Epithelial cell of prostate (primary cell): ENCODE data around the gene CEP72.

Experiments
- DNase-seq: peaks from one replicate; pipeline ENCODE4 v3.0.0-alpha.2; 2011; ENCODE audit warnings: low read depth, low spot score
- H3K27ac ChIP-seq: fragments of 450-650 bp; 2 replicates; pipeline ENCODE4 v1.5.1; 2017; ENCODE audit warnings: mild to moderate bottlenecking

The CEP72 gene

DNA sequence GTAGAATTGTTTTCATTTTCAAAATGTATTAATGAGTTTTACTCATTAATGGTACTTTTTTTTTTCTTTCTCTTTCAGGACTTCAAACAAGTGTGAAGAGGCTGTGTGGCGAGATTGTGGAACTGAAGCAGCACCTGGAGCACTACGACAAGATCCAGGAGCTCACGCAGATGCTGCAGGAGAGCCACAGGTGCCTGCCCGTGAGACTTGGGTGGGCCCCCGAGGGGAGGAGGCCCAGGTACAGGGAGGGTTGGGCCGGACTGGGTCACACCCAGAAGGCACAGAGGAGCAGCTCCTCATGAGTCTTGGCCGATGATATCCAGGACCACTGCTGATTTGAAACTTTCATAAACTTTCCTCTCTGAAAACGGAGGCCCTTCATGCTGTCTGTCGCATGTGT, 35.6 kb downstream of the CEP72 start:
- DNase-seq, result no peak

DNA sequence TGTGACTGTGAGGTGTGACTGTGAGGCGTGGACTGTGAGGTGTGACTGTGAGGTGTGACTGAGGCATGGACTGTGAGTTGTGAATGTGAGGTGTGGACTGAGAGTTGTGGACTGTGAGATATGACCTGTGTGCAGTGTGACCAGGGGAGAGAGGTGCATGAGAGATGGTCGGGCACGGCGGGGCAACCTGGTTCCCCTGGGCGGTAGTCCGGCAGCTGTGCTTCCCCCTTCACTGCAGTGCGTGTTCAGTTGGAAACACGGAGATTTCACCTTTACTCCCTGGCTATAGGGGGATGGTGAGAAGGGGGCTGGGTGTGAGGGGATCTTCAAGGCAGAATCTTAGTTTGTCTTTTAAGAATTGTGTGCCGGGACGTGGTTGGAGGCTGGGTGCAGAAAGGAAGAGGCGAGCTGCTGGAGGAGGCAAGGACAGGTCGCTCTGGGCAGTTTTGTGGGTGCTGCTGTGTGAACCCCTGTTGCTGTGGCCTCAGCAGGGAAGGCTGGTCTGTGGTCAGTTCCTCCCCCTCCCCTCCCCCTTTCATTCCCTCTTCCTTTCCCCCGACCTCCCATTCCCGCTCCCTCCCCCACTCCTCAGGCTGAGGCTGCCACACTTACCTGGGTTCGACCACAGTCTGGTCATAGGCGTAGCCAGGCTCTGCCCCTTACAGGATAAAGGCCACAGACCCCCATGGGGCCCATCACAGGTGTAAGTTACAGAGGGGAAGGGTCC, 39.3 kb downstream of the CEP72 start:
- H3K27ac ChIP-seq, result no peak overlapping the region
- no peak for DNase-seq

More for the DNA sequence above, 35.6 kb downstream of the CEP72 start:
- H3K27ac ChIP-seq, result no peak overlapping the region

DNA sequence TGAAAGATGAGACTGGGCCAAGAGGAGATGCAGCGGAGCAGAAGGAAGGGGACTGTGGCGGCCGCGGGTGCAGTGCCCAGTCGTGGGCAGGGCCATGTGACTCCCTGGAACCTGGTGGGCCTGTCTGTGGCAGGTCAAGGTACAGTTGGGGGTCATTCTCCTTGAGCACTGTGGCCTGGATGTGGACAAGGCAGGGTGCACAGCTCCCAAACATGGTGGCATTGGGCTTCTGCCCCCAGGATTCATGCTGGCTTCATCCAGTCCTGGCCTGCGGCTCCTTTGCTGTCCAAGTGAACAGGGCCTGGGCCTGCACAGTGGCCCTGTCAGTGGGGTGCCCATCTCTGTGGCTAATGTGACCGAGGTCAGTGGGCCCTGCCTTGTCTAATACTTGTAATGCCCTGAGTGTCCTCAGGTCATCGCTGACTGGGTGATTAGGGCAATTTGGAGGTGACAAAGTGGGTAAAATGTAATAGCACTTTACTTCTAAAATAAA, 39.9 kb downstream of the CEP72 start:
- H3K27ac ChIP-seq, result no peak overlapping the region
- no peak for DNase-seq

DNA sequence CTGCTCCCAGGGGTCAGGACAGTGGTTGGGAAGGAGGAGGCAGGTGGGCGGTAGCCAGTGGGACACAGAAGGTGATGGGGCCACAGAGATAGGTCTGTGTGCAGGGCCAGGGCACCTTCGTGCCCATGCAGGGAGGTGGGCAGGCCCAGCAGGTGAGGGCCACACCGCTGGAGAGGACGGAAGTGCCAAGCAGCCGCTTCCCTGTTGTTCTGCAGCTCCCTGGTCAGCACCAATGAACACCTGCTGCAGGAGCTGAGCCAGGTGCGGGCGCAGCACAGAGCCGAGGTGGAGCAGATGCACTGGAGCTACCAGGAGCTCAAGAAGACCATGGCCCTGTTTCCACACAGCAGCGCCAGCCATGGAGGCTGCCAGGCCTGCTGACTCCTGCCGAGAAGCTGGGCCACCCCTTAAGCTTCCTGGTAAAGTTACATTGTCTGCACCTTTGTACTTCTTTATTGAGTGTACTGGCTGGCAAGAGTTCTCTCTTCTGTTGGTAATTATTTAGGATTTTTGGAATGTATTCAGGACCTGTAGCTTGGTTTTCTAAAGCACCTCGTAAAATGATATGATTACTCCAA, 40.7 kb downstream of the CEP72 start:
- no peak overlapping the region for H3K27ac ChIP-seq
- no peak for DNase-seq

DNA sequence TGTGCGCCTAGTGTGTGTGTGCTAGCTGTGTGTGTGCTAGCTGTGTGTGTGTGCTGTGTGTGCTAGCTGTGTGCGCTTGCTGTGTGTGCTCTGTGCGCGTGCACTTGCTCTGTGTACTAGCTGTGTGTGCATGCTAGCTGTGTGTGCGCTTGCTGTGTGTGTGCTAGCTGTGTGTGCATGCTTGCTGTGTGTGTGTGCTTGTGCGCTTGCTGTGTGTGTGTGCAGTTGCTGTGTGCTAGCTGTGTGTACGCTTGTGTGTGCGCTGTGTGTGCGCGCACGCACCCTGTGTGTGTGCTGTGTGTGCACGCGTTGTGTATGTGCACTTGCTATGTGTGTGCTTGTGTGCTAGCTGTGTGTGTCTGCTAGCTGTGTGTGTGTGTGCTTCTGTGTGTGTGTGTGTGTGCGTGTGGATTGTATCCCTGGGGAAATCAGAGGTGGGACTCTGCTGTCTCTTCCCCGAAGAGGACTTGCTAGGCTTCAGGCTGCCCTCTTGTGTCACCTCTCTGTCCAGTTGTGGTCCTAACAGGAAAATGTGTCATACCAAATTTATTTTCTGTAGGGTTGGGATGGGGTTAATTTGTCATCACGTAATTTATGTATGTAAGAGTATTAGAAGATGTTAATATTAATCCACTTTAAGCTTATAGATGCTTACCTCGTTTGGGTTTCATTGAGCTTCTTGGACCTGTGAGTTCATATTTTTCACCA, 42.1 kb downstream of the CEP72 start:
- H3K27ac ChIP-seq, result no peak overlapping the region
- no peak for DNase-seq

DNA sequence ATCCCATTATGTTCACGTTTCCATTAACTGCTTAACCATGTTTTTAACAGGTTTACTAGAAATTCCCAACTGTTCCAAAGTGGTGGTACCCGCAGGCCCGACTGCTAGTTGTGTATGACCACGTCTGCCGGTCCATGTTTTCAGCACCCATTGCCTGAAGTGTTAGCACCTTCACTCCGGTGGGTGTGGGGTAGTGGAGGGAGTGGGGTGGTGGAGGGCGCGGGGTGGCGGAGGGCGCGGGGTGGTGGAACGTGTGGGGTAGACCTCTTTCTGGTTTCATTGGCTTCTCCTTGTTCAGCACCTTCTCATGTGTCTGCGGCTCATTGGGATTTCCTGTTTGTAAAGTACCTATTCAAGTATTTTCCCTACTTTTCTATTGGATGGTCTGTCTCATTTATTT, 43.3 kb downstream of the CEP72 start:
- no peak for DNase-seq
- no peak overlapping the region for H3K27ac ChIP-seq

DNA sequence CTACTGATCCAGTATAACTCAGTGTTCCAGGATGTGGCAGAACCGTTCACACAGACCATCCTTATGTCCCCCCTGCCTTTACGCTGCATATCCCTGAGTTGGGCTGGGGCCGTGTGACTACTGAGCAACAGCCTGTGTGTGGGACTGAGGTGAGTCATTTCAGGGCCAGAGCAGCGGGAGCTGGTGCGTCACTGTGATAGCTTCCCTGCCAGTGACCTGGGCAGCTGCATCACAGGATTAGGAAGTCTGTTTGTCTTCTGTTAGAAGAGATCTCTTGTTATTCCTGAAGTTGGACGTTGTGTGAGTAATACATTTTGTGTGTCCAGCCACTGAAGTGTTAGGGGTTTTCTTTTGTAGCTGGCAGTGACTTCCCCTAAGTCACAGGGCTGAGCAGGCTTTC, 45.4 kb downstream of the CEP72 start:
- H3K27ac ChIP-seq, result no peak overlapping the region
- DNase-seq, result no peak

DNA sequence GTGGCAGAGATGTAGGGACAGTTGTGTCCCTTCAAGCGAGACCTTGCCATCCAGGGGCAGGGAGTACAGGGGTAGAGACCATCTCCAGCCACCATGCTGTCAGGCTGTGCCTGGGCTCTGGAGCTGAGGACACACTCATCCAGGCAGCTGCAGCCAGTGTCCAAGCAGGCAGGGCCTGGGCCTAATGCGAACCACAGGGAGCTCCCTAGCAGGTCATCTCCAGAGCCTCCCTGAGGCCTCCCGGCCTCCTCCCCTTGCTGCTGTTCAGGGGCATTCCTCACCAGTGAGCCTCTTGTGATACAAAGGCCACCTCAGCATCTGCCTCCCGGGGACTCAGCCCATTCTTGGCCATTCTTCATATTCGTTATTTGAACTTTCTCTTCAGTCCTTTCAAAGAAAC, 46.0 kb downstream of the CEP72 start:
- no peak for DNase-seq
- no peak overlapping the region for H3K27ac ChIP-seq

DNA sequence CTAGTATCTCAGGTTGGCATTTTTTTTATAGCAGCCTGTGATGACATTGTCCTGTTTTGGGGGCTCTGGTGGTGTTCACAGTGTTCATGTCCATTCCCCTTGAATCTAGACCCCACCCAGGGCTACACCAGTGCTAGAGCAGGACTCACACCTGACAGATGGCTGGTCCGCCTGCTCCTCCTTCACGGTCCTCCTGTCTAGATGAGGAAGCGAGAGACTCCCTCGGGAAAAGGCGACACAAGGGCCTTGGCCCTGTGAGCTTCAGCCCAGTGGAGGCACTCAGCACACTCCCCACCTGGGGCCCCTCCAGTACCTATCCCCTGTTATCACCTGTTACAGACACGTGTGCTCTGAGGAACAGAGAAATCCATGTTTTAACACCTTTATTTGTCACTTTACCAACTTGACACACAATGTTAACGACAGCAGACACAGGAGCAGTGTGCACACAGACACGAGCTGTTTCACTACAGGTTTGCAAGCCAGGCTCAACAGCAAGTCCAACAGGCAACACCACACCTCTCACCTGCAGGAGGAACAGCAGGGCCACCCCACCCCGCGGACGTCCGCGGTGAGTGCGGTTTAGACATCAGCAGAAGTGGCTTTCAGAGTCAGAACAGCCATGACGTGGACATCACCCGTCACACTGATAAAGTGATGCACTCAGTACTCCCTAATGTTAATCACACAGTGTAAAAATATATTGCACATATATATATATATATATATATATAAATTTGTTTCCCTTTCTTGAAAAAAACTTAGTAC, 47.5 kb downstream of the CEP72 start:
- no peak for DNase-seq
- no peak overlapping the region for H3K27ac ChIP-seq

DNA sequence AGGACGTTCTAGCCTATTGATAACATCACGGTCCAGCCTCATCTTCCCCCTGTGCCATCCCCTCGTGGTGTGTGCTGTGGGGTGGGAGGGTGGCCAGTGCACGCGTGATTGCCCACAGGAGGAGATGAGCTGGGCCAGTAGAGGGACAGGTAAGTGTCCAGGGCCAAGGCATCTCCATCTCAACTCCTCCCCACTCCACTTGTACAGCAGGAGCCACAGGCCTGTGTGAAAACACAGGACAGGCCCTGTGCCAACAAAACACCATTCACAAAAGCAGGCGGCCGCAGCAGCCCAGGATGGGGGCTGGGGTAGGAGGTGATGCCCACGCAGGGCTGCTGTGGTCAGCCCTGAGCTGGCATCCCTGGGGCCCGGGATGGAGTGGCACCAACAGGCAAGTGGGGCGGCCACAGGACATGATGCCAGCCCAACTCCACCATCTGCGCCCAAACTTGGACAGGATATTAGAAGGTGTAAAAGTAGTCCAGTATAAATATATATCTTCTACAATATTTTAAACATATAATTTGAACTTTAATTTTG, 48.4 kb downstream of the CEP72 start:
- H3K27ac ChIP-seq, result no peak overlapping the region
- DNase-seq, result no peak

DNA sequence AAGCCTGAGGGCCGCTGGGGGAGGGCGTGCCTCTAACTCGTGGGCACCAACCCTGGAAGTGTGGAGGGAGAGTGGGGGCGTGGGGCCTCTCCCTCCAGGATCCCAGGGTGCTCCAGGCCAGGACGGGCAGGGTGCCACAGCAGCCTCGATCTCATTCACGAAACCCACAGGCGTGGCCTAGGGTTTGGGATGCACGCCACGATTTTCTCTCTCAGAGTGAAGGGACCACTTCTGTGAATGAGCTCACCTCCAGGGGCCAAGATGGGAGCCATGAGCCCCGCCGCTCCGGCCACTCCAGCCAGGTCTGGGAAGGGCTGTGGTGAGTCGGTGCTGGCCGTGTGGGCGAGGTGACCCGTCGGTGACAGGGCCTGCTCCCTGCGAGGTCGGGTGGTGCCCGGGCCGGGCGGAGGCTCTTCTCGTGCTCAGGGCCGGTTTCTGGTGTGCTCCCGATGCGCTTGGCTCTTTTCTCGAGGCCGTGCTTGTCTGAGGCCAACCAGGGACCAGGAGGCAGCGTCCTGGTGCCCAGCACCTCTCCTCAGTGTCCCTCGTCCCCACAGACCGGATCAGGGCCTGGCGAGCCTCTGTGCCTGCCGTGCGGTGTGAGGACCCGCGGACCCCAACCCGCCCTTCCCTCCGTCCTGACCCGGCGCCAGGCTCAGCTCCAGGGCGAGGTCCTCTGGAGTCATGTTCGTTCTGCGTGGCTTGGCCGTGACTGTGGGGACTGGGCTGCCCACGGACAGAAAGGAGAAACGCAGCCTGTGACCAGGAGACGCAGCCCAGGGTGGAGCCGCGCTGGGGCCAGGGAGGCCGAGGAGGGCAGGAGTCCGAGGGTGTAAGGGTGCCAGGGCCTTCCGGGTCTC, 50.0 kb downstream of the CEP72 start:
- no peak overlapping the region for H3K27ac ChIP-seq
- no peak for DNase-seq

DNA sequence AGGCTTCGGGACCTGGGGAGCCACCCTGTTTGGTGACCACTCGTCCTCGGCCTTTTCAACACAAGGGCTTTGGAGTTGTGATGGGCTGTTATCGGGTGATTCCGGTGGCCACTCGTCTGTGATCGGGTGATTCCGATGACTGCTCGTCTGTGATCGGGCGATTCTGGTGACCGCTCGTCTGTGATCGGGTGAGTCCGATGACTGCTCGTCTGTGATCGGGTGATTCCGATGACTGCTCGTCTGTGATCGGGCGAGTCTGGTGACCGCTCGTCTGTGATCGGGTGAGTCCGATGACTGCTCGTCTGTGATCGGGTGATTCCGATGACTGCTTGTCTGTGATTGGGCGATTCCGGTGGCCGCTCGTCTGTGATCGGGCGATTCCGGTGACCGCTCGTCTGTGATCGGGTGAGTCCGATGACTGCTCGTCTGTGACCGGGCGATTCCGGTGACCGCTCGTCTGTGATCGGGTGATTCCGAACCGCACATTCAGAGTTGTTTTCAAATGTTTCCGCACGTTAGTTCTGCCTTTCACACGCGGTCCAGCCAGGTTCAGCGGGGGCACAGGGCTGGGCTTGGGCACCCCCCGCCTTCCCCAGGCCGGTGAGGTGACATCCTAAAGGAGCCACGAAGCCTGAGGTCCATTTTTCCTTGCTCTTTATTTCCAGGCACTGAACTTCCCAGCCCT, 50.8 kb downstream of the CEP72 start:
- DNase-seq, result no peak
- no peak overlapping the region for H3K27ac ChIP-seq

DNA sequence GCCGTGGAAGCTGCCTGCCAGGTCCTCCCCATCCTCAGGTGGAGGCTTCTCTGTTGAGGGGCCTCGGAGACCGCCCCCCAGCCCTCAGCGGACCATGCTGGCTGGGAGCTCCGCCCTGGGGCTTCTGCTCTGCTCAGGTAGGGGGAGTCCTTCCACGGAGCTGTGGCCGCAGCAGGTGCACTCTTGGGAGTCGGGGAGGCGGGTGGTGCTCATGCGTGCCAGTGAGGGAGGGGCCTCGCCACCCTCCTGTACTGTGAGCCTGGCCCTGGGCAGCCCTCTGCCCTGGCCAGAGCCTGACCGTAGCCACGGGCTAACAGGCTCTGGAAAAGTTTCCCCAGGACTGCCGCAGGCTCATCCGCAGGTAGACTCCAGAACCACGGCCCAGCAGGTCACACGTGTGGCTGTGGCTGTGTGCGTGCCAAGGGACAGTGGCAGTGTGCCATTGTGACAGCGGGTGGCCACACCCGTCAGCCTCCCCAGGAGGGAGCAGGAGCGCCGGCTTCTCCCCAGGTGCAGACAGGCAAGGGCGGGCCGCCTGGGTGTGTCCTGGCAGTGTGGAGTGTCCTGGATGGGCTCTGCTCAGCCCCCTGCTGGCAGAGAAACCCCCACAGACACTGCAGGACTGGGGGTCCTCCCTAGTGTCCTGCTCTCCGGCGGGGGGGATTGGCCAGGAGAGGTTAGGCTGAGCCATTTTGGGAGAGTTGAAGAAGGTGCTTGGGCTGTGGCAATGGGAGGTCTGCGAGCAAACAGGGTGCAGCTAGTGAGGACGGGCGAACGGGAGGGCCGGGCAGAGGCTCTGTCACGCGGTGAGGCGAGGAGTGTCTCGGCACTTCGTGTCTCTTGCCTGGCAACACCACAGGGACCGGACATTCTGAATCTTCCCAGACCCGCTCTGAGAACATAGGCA, 51.5 kb downstream of the CEP72 start:
- DNase-seq, result no peak
- H3K27ac ChIP-seq, result no peak overlapping the region

DNA sequence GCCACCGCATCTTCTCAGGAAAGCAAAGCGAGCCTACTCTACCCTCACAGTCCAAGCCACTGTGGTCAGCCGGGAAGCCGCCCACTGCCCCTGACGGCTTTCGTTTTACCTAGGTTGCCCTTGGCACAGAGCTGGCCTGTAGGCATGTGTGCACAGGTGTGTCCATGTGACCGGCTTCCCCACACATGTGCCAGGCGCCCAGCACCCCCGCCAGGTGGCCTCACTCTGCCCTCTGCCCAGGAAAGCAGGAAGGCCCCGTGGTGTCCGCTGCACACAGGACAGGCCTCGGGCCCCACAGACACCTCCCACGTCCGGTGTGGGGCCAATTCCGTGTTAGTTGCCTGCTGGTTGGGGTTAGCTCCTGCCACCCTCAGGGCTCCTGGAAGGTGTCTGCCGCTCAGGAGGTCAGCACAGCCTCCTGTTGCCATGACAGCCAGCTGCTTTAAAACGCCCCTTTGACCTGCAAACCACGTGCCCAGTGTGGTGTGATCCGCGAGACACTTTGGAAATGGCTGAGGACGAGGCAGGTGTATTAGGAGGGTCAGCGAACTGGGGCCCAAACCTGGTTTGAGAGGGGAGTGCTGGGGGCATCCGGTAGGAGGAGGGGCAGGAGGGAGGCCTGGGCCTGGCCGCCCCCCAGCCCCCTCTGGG, 52.3 kb downstream of the CEP72 start:
- no peak for DNase-seq
- no peak overlapping the region for H3K27ac ChIP-seq

DNA sequence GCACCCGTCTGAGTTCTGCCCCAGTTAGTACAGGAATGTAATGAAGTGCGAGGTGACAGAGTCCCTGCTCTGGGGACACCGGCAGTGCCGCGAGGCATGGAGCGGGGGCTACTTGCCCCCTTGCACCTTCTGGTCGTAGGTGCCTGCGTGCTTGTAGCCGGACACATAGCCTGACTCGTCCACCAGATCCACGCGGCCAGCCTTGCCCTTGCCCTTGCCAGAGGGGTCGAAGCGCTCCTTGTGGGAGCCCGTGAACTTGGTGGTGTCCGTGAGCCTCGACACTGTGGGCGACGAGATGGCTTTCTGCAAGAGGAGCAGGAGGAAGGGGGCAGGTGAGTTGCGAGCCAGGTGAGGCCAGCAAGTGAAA, 52.8 kb downstream of the CEP72 start:
- H3K27ac ChIP-seq, result no peak overlapping the region
- DNase-seq, result no peak

DNA sequence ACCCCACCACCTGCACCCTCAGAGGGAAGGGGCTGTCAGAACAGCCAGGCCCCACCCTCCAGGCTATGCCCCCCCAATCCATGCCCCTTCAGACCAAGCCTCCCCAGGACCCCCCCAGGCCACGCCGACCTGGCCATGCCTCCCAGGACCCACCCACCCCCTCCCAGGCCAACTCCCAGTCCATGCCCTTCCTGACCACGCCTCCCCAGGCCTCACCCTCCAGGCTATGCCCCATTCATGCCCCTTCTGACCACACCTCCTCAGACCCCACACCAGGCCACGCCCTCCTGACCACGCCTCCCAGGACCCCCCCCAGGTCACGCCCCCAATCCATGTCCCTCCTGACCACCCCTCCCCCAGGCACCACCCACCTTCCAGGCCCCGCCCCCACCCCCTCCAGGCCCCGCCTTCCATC, 53.4 kb downstream of the CEP72 start:
- H3K27ac ChIP-seq, result no peak overlapping the region

DNA sequence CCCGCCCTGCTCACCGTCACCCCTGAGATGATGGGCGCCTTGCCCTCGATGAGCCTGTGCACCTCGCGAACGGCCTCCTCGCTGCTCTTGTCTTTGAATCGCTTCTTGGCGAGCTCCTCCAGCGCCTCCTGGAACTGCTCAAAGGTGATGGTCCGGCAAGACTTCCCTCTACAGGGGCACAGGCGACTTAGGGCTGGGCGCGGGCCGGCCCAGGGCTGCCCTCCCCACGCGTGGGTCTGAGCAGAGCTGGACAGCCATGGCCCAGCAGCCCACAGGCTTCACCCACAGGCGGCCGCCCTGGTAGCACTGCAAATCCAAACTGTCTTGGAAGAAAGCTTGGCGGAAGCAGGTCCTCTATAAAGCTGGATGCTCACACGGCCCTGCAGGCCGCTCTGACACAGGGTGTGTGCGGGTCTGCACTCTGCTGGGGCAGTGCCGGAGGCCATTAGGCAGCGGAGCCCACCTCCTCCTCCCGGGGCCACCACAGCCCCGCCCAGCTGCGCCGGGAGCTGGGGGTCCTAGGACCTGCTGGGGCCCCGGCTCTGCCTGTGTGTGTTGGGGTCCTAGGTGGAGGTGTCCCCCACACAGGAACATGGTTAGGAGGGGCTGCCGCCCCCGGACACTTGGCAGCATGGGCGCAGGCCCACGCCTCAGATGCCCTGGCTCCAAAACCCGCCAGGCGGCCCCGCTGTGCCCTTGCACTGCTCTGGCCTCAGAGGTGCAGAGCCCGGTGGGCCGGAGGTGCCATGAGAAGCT, 54.0 kb downstream of the CEP72 start:
- no peak overlapping the region for H3K27ac ChIP-seq
- no peak for DNase-seq

More for the DNA sequence above, 53.4 kb downstream of the CEP72 start:
- no peak for DNase-seq
